ENCODE data around the gene RNH1.

The RNH1 gene

DNA sequence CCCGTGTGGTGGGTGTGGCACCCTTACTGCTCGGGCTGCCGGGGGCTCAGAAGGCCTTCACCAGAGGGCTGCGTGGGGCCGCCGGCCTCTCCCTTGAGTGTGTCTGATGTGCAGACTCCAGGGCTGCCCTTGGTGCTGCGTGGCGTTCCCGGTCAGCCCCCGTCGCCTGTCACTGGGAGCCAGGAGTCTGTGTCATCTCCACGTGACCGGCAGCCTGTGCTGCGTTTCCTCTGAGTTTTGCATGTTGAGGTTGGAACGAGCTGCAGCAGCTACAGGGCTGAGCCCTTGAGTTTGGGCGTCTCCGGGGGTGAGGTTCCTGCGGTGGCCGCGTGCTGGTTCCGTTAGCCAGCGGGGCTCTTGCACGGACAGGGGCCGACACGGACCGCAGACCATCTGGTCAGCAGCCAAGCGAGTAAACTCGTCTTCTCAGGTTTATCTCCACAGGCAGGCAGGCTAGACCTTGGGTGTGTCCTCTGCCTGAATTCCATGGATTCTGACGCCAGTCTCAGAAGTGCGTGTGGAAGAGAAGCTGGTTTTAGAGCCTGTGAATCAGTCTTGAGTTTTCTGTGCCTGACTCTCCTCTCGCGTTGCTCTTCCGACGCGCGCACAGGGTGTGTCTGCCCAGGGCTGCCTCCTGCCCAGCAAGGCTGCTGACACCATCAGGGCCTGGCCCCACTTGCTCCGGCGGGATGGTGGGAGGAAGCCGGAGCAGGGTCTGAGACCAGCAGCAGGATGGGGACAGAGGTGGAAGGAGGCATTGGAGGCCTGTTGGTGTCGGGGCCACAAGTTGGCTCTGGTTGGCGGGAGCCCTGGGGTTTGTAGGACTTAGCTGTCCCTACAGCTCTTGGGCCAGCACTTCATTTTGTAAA lies 46.5 kb downstream of the RNH1 start:
- Histone ChIP-seq H4K20me1 (ENCODE audit: control insufficient read depth, insufficient read depth, low read depth, low read length) (no peaks in the 10 kb centered on the region), H3K27ac (ENCODE audit: low read depth, low read length) (no peak overlapping the region), H3K4me1 (ENCODE audit: control insufficient read depth, low read length) (peaks cover 9% of the 10 kb centered on the region), H3K4me2 (ENCODE audit: low read length) (no peak overlapping the region), H3F3A (ENCODE audit: control insufficient read depth, insufficient read depth) (no peaks in the 10 kb centered on the region), H3K9me3 (ENCODE audit: control insufficient read depth, insufficient read depth, low read length) (no peaks in the 10 kb centered on the region), H3K4me3 (ENCODE audit: low read length) (no peak overlapping the region), H3K27me3 (ENCODE audit: control insufficient read depth, low read length) (no peaks in the 10 kb centered on the region), H3K79me2 (ENCODE audit: control insufficient read depth, low read length) (peaks cover 25% of the 10 kb centered on the region), H3K36me3 (ENCODE audit: control insufficient read depth, low read length) (peaks cover 36% of the 10 kb centered on the region), H3K9me2 (replicated peaks; ENCODE audit: control insufficient read depth, low read length) (no peaks in the 10 kb centered on the region)
- TF ChIP-seq, protein P1, sequence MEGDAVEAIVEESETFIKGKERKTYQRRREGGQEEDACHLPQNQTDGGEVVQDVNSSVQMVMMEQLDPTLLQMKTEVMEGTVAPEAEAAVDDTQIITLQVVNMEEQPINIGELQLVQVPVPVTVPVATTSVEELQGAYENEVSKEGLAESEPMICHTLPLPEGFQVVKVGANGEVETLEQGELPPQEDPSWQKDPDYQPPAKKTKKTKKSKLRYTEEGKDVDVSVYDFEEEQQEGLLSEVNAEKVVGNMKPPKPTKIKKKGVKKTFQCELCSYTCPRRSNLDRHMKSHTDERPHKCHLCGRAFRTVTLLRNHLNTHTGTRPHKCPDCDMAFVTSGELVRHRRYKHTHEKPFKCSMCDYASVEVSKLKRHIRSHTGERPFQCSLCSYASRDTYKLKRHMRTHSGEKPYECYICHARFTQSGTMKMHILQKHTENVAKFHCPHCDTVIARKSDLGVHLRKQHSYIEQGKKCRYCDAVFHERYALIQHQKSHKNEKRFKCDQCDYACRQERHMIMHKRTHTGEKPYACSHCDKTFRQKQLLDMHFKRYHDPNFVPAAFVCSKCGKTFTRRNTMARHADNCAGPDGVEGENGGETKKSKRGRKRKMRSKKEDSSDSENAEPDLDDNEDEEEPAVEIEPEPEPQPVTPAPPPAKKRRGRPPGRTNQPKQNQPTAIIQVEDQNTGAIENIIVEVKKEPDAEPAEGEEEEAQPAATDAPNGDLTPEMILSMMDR (IDR thresholded peaks at IDR 0.05; ENCODE audit: low read depth, low read length, poor library complexity, severe bottlenecking), result no peak
- TF ChIP-seq EZH2phosphoT487 (IDR thresholded peaks at IDR 0.05; ENCODE audit: borderline replicate concordance, low read length), result no peak

DNA sequence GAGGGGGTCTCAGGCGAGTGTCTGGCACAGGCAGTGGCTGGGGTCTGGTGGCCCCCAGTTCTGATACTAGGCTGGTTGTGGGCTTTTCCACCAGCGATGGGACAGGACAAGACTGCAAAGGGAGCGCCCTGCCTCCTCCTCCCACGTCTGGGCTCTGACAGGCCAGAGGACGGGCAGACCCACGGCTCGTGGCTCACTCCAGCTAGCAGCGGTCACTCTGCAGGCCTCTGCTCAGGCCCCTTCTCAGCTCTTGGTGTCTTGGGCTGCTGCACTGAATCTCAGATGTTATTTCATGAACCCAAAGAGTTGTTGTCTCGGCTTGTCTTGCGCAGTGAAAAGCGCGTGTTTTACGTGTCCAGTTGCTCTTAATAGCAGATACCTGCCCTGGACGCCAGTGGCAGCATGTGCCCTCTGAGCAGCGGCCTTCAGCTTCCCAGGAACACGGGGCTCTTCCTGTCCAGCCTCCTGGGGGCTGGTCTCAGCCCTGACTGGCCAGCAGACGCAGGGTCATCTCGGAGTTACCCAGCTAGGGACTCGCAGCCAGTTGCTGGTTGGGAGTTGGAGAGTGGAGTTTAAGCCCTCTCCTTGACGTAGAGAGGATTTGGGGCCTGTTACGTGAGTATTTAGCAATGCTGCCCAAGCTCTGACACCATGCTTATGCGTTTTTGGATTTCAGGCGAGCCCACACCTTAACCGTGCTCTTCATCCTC lies 47.4 kb downstream of the RNH1 start:
- H3K27ac ChIP-seq (ENCODE audit: low read depth, low read length), result no peak overlapping the region
- H3K27me3 ChIP-seq (ENCODE audit: control insufficient read depth, low read length), result no peaks in the 10 kb centered on the region
- H3K36me3 ChIP-seq (ENCODE audit: control insufficient read depth, low read length), result peaks cover 34% of the 10 kb centered on the region
- H3K4me1 ChIP-seq (ENCODE audit: control insufficient read depth, low read length), result peaks cover 9% of the 10 kb centered on the region
- no peak for TF ChIP-seq EZH2phosphoT487 (IDR thresholded peaks at IDR 0.05; ENCODE audit: borderline replicate concordance, low read length)
- TF ChIP-seq, protein P1 (IDR thresholded peaks at IDR 0.05; ENCODE audit: low read depth, low read length, poor library complexity, severe bottlenecking), result no peak
- no peaks in the 10 kb centered on the region for H3K9me2 ChIP-seq (replicated peaks; ENCODE audit: control insufficient read depth, low read length)
- H3K9me3 ChIP-seq (ENCODE audit: control insufficient read depth, insufficient read depth, low read length), result no peaks in the 10 kb centered on the region
- no peak overlapping the region for H3K4me3 ChIP-seq (ENCODE audit: low read length)
- H4K20me1 ChIP-seq (ENCODE audit: control insufficient read depth, insufficient read depth, low read depth, low read length), result no peaks in the 10 kb centered on the region
- no peaks in the 10 kb centered on the region for H3F3A ChIP-seq (ENCODE audit: control insufficient read depth, insufficient read depth)
- peaks cover 34% of the 10 kb centered on the region for H3K79me2 ChIP-seq (ENCODE audit: control insufficient read depth, low read length)
- H3K4me2 ChIP-seq (ENCODE audit: low read length), result no peak overlapping the region

DNA sequence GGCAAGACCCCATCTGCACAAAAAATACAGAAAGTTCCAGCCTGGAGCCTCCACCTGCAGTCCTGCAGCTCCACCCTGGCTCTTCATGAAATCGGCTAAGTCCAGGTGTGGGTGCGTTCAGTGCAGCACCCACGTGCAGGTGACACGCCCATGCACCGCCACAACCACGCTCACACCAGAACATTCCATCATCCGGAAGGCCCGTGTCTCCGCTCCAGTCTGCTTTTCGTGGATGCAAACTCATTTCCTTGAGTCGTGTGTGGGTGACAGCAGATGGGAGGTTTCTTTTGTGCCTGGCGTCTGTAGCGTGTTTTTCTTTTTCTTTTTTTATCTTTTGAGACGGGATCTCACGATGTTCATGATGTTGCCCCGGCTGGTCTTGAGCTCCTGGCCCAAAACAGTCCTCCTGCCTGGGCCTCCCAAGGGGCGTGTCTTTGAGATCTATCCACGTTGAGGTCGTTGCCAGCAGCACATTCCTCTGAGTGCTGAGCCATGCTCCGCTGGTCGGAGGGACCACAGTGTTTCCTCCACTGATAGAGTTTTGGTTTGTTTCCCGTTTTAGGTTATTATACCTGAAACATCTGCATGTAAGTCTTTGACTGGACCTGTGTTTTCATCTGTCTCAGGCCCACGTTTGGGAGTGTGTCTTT lies 49.8 kb downstream of the RNH1 start:
- no peak overlapping the region for H3K4me3 ChIP-seq (ENCODE audit: low read length)
- no peak overlapping the region for H3K4me2 ChIP-seq (ENCODE audit: low read length)
- H4K20me1 ChIP-seq (ENCODE audit: control insufficient read depth, insufficient read depth, low read depth, low read length), result no peaks in the 10 kb centered on the region
- no peaks in the 10 kb centered on the region for H3K27me3 ChIP-seq (ENCODE audit: control insufficient read depth, low read length)
- H3K36me3 ChIP-seq (ENCODE audit: control insufficient read depth, low read length), result peaks cover 49% of the 10 kb centered on the region
- peaks cover 13% of the 10 kb centered on the region for H3K4me1 ChIP-seq (ENCODE audit: control insufficient read depth, low read length)
- no peaks in the 10 kb centered on the region for H3K9me2 ChIP-seq (replicated peaks; ENCODE audit: control insufficient read depth, low read length)
- no peak overlapping the region for H3K27ac ChIP-seq (ENCODE audit: low read depth, low read length)
- TF ChIP-seq, protein P1 (IDR thresholded peaks at IDR 0.05; ENCODE audit: low read depth, low read length, poor library complexity, severe bottlenecking), result no peak
- TF ChIP-seq EZH2phosphoT487 (IDR thresholded peaks at IDR 0.05; ENCODE audit: borderline replicate concordance, low read length), result no peak
- no peaks in the 10 kb centered on the region for H3F3A ChIP-seq (ENCODE audit: control insufficient read depth, insufficient read depth)
- H3K9me3 ChIP-seq (ENCODE audit: control insufficient read depth, insufficient read depth, low read length), result no peaks in the 10 kb centered on the region
- peaks cover 54% of the 10 kb centered on the region for H3K79me2 ChIP-seq (ENCODE audit: control insufficient read depth, low read length)
